Hepatic stellate cell (primary cell): ENCODE measurements around the gene PKMYT1.

Experiments used
- DNase-seq: peaks from one replicate; pipeline ENCODE4 v3.0.0; 2011; ENCODE audit warnings: low spot score

The PKMYT1 gene

GRCh38 chr16:3017794-3018506 lies 37.7 kb upstream of the PKMYT1 start, which contains the start of gene CLDN6:
Gene CLDN6 (minus strand): TSS chr16:3018183. CDS start chr16:3016021, 2,162 bp downstream.
- no peak for DNase-seq

- DNase-seq, result no peak
These were observed 37.1 kb upstream of the PKMYT1 start for GRCh38 chr16:3017344-3017743.

GRCh38 chr16:3015865-3016521 lies 35.7 kb upstream of the PKMYT1 start:
- DNase-seq, result no peak

- no peak for DNase-seq
These were observed 34.7 kb upstream of the PKMYT1 start for GRCh38 chr16:3014971-3015370.

GRCh38 chr16:3013998-3014690 lies 33.9 kb upstream of the PKMYT1 start:
- no peak for DNase-seq

- DNase-seq, result no peak
These were observed 33.3 kb upstream of the PKMYT1 start for GRCh38 chr16:3013491-3013951.

DNA sequence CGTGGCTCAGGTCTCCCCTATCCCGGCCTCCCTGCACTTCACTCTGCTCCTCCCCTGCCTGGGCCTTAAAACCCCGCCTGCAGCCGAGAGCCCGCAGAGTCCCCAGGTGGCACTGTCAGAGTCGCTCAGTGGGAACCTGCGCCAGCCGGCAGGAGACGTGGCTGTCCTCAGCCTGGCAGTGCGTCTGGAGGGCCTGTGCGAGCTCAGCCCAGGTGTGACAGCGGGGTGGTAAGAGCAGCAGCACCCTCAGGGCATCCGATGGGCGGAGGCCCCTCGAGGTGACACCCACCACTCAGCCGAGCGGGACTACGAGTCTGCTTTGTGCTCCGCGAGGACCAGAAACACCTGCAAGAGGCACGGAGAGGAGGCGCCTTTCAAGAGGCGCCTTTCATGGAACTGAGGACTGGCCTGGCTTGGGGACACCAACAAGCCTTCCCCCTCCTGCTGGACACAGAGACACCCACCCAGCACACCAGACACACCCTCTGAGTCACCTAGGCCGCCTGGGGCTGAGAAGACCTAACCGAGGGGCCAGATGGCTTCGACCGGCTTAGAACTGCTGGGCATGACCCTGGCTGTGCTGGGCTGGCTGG lies 32.7 kb upstream of the PKMYT1 start, which contains the start of gene CLDN9:
Gene CLDN9 (plus strand): TSS at position 96 of the 593 bp plus-strand sequence. CDS start 440 bp downstream, at position 536.
- no peak for DNase-seq

DNA sequence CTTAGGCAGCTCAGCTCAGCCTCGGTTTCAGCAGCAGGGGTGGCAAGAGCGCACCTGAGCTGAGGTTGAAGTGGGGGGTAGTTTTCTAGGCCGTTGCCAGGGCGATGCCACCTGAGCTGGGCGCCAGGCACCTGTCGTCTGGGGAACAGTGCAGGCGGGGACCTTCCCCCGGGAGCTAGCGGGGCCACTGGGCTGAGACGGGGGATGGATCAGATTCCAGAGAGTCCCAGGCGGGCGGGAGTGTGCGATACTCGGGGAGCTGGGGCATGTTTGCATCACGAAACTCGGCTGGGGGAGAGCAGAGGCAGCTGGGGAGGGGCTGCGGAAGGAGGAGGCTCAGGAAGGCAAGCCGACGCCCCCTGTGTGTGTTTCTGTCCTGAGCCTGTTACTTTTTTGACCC lies 32.0 kb upstream of the PKMYT1 start:
- DNase-seq, result no peak

DNA sequence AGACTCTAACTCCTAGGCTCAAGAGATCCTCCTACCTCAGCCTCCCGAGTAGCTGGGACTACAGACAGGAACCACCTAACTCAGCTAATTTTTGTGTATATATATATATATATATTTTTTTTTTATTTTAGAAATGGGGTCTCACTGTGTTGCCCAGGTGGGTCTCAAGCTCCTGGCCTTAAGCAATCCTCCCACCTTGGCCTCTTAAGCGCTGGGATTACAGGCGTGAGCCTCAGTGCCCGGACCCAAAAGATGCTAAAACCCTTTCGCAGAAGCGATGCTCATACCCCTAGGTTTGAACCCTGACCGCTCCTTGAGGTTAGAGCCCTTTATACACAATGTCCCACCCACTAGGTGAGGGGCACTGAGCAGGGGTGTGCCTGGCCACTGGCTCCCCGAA lies 30.3 kb upstream of the PKMYT1 start:
- DNase-seq, result no peak

DNA sequence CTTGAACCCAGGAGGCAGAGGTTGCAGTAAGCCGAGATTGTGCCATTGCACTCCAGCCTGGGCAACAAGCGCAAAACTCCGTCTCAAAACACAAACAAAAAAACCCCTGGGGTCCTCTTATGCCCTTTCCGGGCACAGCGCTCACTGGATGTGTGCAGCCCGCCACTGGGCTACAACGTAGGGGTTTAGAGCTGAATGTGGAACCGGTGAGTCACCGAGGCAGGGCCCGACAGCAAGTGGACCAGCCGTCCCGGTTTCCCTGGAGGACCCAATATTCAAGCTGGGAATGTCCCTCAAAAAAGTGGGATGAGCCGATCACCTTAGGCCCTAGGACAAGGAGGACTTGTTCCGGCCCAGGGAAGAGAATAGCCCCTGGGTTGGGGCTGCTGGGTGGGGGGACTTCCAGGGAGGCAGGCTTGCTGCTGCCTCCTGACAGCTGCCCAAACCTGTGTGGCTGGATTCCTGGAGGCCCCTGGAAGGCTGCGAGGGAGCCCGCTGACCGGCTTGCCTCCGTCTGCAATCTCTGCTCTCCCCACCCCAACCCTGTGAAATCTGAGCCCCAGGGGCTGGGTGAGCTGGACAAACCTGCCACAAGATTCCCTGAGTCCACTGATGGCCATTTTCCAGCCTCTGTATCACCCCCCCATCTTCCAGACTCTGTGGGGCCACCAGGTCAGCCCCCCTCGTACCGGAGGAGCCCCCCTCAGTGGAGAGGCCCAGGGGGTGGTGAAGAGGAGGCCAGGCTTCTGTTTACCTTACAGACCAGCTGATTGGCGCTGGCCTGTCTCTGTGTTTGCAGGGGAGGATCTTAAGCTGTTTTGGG lies 29.5 kb upstream of the PKMYT1 start:
- no peak for DNase-seq

- DNase-seq, result no peak
These were observed 28.4 kb upstream of the PKMYT1 start for GRCh38 chr16:3008690-3009037.

- DNase-seq, result no peak
These were observed 27.9 kb upstream of the PKMYT1 start for GRCh38 chr16:3007957-3008689.

DNA sequence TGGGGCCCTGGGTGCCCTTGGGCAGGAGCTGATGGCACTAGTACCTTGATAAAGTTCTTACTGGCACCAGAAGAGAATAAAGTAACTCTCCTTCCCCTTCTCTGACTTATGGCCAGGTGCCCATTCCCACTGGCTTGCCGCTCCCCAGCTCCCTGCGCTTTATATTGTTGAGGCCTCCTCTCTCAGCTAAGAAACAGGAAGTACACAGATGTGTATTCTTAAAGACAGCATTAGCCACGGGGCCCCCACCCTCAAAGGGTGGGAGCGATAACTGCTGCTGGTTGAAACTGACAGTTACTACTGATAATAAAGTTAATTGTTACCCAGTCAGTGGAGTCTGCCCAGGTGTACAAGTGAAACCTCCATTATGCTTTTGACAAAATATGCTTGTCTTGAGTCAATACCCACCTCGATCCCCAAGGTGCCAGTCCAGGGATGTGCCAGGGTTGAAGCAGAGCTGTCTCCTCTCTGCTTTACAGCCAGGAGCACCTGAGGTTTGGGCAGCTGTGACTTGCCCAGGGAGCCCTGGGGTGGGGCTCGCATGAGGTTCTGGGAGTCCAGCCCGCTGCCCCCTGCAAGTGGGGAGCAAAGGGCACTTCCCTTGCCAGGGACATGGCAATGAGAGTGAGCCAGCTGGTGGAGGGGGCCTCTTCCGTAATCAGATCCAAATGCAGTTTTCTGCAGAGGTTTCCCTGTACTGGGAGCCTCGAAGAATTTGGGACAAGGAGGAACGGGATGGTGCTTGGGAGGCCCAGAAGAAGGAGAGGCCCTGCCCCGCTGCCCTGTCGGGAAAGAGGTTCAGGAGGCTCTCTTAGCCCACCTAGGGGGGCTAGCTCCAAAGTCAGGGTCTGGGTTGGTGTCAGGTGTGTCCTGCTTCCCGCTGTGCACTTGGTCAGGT lies 27.1 kb upstream of the PKMYT1 start:
- no peak for DNase-seq

- DNase-seq, result no peak
These were observed 24.6 kb upstream of the PKMYT1 start for GRCh38 chr16:3004781-3005284.

DNA sequence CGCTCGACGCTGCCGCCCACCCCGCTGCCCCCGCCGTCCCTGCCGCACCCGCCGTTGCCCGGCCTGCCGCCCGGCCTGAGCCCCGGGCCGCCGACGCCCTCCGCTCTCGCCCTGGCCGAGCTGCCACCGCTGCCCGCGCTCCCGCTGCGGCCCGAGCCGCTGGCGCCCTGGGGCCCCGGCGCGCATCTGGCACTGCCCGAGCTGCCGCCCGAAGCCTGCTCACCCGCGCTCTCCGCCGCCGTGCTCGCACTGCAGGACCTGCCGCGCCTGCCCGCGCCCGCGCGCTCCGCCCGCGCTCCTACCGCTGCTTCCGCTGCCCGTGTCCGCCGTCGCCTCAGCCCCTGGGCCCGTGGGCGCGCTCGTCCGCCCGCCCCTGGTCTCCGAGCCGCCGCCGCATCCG lies 24.1 kb upstream of the PKMYT1 start:
- no peak for DNase-seq

GRCh38 chr16:3003582-3004270 lies 23.5 kb upstream of the PKMYT1 start:
- peak; percentile 99 for DNase-seq

DNA sequence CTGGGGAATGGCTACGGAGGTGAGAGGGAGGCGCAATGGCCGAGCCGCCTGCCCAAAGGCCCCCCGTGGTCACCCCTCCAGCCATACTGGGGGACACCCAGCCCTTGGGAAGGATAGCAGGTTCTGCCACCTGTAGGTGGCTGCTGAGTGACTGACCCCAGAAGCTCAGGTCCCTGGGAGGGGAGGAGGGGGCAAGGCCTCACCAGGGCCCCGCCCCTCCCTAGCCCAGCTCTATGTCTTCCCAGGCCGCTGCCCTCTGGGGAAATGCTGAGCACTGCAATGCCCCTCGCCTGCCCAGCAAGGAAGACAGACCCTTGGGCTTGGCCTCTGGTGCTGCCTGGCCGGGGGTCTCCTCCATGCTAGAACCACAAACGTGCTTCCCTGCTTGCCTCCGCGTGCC lies 21.1 kb upstream of the PKMYT1 start:
- no peak for DNase-seq

- DNase-seq, result no peak
These were observed 20.3 kb upstream of the PKMYT1 start for GRCh38 chr16:3000540-3000939.

DNA sequence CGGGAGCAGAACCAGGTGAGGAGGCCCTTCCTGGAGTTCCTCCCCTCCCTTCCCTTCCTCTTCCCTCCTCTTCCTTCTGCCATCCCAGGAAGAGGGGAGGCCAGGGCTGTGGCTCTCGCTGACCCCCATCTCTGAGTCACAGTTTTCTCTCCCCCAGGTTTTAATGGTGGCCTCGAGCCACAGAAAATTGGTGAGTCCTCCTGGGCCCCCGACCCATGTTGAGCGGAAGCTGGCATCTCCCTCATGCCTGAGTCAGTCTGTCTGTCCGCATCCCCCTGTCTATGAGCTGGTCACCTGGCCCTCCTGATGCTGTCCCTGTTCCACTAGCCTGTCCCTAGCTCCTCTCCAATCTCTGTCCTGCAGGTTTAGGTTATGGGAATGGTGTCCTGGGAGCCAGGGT lies 19.7 kb upstream of the PKMYT1 start:
- DNase-seq, result no peak
